ENCODE results near the gene TNFRSF18. TPM values are rescaled to one million over a fixed set of nuclear protein-coding genes. Genes with fewer than 3 reads are reported as not detected.
A peak's percentile ranks its signal among the peaks of the same experiment; 100 is the strongest.
"Not testable (repeated sequence)": the region's sequence is repeated elsewhere in the genome, so short reads cannot be mapped to it uniquely, and the experiment has no call there.

The TNFRSF18 gene, protein sequence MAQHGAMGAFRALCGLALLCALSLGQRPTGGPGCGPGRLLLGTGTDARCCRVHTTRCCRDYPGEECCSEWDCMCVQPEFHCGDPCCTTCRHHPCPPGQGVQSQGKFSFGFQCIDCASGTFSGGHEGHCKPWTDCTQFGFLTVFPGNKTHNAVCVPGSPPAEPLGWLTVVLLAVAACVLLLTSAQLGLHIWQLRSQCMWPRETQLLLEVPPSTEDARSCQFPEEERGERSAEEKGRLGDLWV
- polyA plus RNA-seq = 1 to 10 TPM; 1.9 to 4.3 TPM

DNA sequence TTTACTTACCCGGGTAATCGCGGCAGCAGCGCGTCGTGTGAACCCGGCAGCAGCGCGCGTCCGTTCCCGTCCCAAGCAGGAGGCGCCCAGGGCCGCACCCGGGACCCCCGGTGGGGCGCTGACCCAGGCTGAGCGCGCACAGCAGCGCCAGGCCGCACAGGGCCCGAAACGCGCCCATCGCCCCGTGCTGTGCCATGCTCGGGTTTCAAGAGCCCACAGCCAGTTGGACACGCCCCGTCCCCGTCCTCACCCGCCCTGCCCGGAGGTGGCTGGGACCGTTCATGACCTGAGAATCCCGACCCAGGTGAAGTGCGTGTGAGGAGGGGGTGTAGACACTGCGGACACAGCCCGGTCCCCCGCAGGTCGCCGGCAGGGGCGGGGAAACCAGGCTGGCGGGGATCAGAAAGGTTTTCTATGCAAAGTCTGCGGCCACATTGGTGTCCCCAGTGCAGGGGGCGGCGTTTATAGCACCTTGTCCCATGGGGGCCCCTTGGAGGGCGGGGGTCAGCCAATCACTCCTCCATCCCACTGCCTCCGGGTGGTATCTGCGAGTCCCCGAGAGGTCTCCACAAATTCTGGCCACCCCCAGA is at the start of gene TNFRSF18:
TSS of gene TNFRSF18 (minus strand) at position 217 of the 590 bp plus-strand sequence. CDS start at position 196, 21 bp downstream.
- WGBS, 2 donors = 2 to 4% methylated on average over 48 to 49 of the region's 49 CpGs
- Histone ChIP-seq H3K4me3 (ENCODE audit: low read depth in 1 of 2, low read length in 2 of 2) (peak within 1 kb of the TSS; percentile 26 to 29), H3K27me3 (ENCODE audit: control insufficient read depth in 1 of 2, insufficient read depth in 2 of 2, low read length in 2 of 2) (no peaks in the 10 kb centered on the region), H3K36me3 (ENCODE audit: control insufficient read depth in 2 of 2, insufficient read depth in 2 of 2, low read length in 1 of 2) (no peaks in the 10 kb centered on the region), H3K27ac (ENCODE audit: low read depth in 2 of 2, low read length in 1 of 2) (peak within 1 kb of the TSS in 1 of 2 donors; percentile 16), H3K4me1 (ENCODE audit: control insufficient read depth in 2 of 2, insufficient read depth in 2 of 2, low read length in 1 of 2) (peaks cover 10 to 11% of the 10 kb centered on the region in 2 donors), H3K9me3 (ENCODE audit: control insufficient read depth in 2 of 2, insufficient read depth in 1 of 2, low read depth in 1 of 2, low read length in 1 of 2) (no peaks in the 10 kb centered on the region)

GRCh38 chr1:1255611-1256010 is 49.2 kb upstream of the TNFRSF18 start:
- no peak overlapping the region for H3K4me3 ChIP-seq (ENCODE audit: low read depth in 1 of 2, low read length in 2 of 2)
- H3K27me3 ChIP-seq (ENCODE audit: control insufficient read depth in 1 of 2, insufficient read depth in 2 of 2, low read length in 2 of 2) = no peaks in the 10 kb centered on the region
- 85 to 90% methylated on average over 10 of the region's 10 CpGs for WGBS, 2 donors
- no peak overlapping the region for H3K27ac ChIP-seq (ENCODE audit: low read depth in 2 of 2, low read length in 1 of 2)
- H3K4me1 ChIP-seq (ENCODE audit: control insufficient read depth in 2 of 2, insufficient read depth in 2 of 2, low read length in 1 of 2) = peaks cover 0 to 8% of the 10 kb centered on the region in 2 donors
- peaks cover 3 to 43% of the 10 kb centered on the region in 2 donors for H3K36me3 ChIP-seq (ENCODE audit: control insufficient read depth in 2 of 2, insufficient read depth in 2 of 2, low read length in 1 of 2)
- no peaks in the 10 kb centered on the region for H3K9me3 ChIP-seq (ENCODE audit: control insufficient read depth in 2 of 2, insufficient read depth in 1 of 2, low read depth in 1 of 2, low read length in 1 of 2)

DNA sequence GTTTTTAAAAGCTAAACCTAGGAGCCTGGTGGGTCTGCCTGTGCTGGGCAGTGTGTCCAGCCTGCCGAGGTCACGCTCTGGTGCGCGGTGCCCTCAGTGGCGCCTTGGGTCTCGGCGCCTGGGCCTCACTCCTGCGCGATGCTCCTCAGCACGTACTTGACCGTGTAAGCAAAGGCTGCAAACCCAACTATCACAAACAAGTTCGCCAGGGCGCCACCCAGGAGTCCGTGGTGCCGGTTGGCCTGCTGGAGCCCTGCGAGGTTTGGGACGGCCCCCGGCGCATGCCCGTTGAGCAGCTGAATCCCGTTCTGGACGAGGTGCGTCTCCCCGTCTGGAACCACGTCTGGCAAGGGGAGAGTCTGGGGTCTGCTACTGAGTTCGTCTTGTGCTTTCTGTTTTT is 48.7 kb upstream of the TNFRSF18 start:
- Histone ChIP-seq H3K27me3 (ENCODE audit: control insufficient read depth in 1 of 2, insufficient read depth in 2 of 2, low read length in 2 of 2) (no peaks in the 10 kb centered on the region), H3K4me3 (ENCODE audit: low read depth in 1 of 2, low read length in 2 of 2) (no peak overlapping the region), H3K36me3 (ENCODE audit: control insufficient read depth in 2 of 2, insufficient read depth in 2 of 2, low read length in 1 of 2) (peaks cover 0 to 39% of the 10 kb centered on the region in 2 donors), H3K27ac (ENCODE audit: low read depth in 2 of 2, low read length in 1 of 2) (no peak overlapping the region), H3K4me1 (ENCODE audit: control insufficient read depth in 2 of 2, insufficient read depth in 2 of 2, low read length in 1 of 2) (peaks cover 0 to 8% of the 10 kb centered on the region in 2 donors), H3K9me3 (ENCODE audit: control insufficient read depth in 2 of 2, insufficient read depth in 1 of 2, low read depth in 1 of 2, low read length in 1 of 2) (no peaks in the 10 kb centered on the region)
- WGBS, 2 donors = 94 to 95% methylated on average over 26 of the region's 26 CpGs

- H3K27ac ChIP-seq (ENCODE audit: low read depth in 2 of 2, low read length in 1 of 2) = no peak overlapping the region
- H3K4me3 ChIP-seq (ENCODE audit: low read depth in 1 of 2, low read length in 2 of 2) = no peak overlapping the region
- H3K9me3 ChIP-seq (ENCODE audit: control insufficient read depth in 2 of 2, insufficient read depth in 1 of 2, low read depth in 1 of 2, low read length in 1 of 2) = no peaks in the 10 kb centered on the region
- H3K4me1 ChIP-seq (ENCODE audit: control insufficient read depth in 2 of 2, insufficient read depth in 2 of 2, low read length in 1 of 2) = peaks cover 0 to 8% of the 10 kb centered on the region in 2 donors
- peaks cover 0 to 39% of the 10 kb centered on the region in 2 donors for H3K36me3 ChIP-seq (ENCODE audit: control insufficient read depth in 2 of 2, insufficient read depth in 2 of 2, low read length in 1 of 2)
- WGBS, 2 donors = 87% methylated on average over 21 of the region's 21 CpGs
- no peaks in the 10 kb centered on the region for H3K27me3 ChIP-seq (ENCODE audit: control insufficient read depth in 1 of 2, insufficient read depth in 2 of 2, low read length in 2 of 2)
Observed at GRCh38 chr1:1254667-1254998, 48.2 kb upstream of the TNFRSF18 start.

GRCh38 chr1:1253972-1254666 is 47.7 kb upstream of the TNFRSF18 start:
- peaks cover 0 to 37% of the 10 kb centered on the region in 2 donors for H3K36me3 ChIP-seq (ENCODE audit: control insufficient read depth in 2 of 2, insufficient read depth in 2 of 2, low read length in 1 of 2)
- 94 to 95% methylated on average over 47 to 50 of the region's 50 CpGs for WGBS, 2 donors
- no peaks in the 10 kb centered on the region for H3K27me3 ChIP-seq (ENCODE audit: control insufficient read depth in 1 of 2, insufficient read depth in 2 of 2, low read length in 2 of 2)
- no peak overlapping the region for H3K4me3 ChIP-seq (ENCODE audit: low read depth in 1 of 2, low read length in 2 of 2)
- no peaks in the 10 kb centered on the region for H3K9me3 ChIP-seq (ENCODE audit: control insufficient read depth in 2 of 2, insufficient read depth in 1 of 2, low read depth in 1 of 2, low read length in 1 of 2)
- no peak overlapping the region for H3K27ac ChIP-seq (ENCODE audit: low read depth in 2 of 2, low read length in 1 of 2)
- peaks cover 0 to 7% of the 10 kb centered on the region in 2 donors for H3K4me1 ChIP-seq (ENCODE audit: control insufficient read depth in 2 of 2, insufficient read depth in 2 of 2, low read length in 1 of 2)

- H3K4me1 ChIP-seq (ENCODE audit: control insufficient read depth in 2 of 2, insufficient read depth in 2 of 2, low read length in 1 of 2) = peaks cover 0 to 3% of the 10 kb centered on the region in 2 donors
- 83 to 88% methylated on average over 12 of the region's 12 CpGs for WGBS, 2 donors
- H3K27ac ChIP-seq (ENCODE audit: low read depth in 2 of 2, low read length in 1 of 2) = no peak overlapping the region
- no peak overlapping the region for H3K4me3 ChIP-seq (ENCODE audit: low read depth in 1 of 2, low read length in 2 of 2)
- peaks cover 0 to 33% of the 10 kb centered on the region in 2 donors for H3K36me3 ChIP-seq (ENCODE audit: control insufficient read depth in 2 of 2, insufficient read depth in 2 of 2, low read length in 1 of 2)
- H3K27me3 ChIP-seq (ENCODE audit: control insufficient read depth in 1 of 2, insufficient read depth in 2 of 2, low read length in 2 of 2) = no peaks in the 10 kb centered on the region
- H3K9me3 ChIP-seq (ENCODE audit: control insufficient read depth in 2 of 2, insufficient read depth in 1 of 2, low read depth in 1 of 2, low read length in 1 of 2) = no peaks in the 10 kb centered on the region
Observed at GRCh38 chr1:1253314-1253713, 46.9 kb upstream of the TNFRSF18 start.

GRCh38 chr1:1250786-1251284 is 44.4 kb upstream of the TNFRSF18 start:
- no peak overlapping the region for H3K4me3 ChIP-seq (ENCODE audit: low read depth in 1 of 2, low read length in 2 of 2)
- no peak overlapping the region for H3K27ac ChIP-seq (ENCODE audit: low read depth in 2 of 2, low read length in 1 of 2)
- peaks cover 0 to 25% of the 10 kb centered on the region in 2 donors for H3K36me3 ChIP-seq (ENCODE audit: control insufficient read depth in 2 of 2, insufficient read depth in 2 of 2, low read length in 1 of 2)
- 61 to 62% methylated on average over 15 to 16 of the region's 16 CpGs for WGBS, 2 donors
- no peaks in the 10 kb centered on the region for H3K9me3 ChIP-seq (ENCODE audit: control insufficient read depth in 2 of 2, insufficient read depth in 1 of 2, low read depth in 1 of 2, low read length in 1 of 2)
- H3K27me3 ChIP-seq (ENCODE audit: control insufficient read depth in 1 of 2, insufficient read depth in 2 of 2, low read length in 2 of 2) = peaks cover 0 to under 1% of the 10 kb centered on the region in 2 donors
- peaks cover 2 to 5% of the 10 kb centered on the region in 2 donors for H3K4me1 ChIP-seq (ENCODE audit: control insufficient read depth in 2 of 2, insufficient read depth in 2 of 2, low read length in 1 of 2)

DNA sequence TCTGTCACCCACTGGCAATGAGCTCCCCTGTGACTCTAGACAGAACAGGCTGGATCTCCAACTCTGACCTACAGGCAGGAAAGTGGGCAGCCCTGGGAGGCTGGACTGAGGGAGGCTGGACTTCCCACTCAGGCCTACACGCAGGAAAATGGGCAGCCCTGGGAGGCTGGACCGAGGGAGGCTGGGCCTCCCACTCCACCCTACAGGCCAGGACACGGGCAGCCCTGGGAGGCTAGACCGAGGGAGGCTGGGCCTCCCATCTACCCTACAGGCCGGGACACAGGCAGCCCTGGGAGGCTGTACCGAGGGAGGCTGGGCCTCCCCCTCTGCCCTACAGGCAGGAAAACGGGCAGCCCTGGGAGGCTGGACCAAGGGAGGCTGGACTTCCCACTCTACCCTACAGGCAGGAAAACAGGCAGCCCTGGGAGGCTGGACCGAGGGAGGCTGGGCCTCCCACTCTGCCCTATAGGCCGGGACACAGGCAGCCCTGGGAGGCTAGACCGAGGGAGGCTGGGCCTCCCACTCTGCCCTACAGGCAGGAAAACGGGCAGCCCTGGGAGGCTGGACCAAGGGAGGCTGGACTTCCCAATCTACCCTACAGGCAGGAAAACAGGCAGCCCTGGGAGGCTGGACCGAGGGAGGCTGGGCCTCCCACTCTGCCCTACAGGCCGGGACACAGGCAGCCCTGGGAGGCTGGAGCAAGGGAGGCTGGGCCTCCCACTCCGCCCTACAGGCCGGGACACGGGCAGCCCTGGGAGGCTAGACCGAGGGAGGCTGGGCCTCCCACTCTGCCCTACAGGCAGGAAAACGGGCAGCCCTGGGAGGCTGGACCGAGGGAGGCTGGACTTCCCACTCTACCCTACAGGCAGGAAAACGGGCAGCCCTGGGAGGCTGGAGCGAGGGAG is 41.9 kb upstream of the TNFRSF18 start:
- H3K27ac ChIP-seq (ENCODE audit: low read depth in 2 of 2, low read length in 1 of 2); H3K27me3 ChIP-seq (ENCODE audit: control insufficient read depth in 1 of 2, insufficient read depth in 2 of 2, low read length in 2 of 2); H3K36me3 ChIP-seq (ENCODE audit: control insufficient read depth in 2 of 2, insufficient read depth in 2 of 2, low read length in 1 of 2); H3K9me3 ChIP-seq (ENCODE audit: control insufficient read depth in 2 of 2, insufficient read depth in 1 of 2, low read depth in 1 of 2, low read length in 1 of 2); H3K4me3 ChIP-seq (ENCODE audit: low read depth in 1 of 2, low read length in 2 of 2); H3K4me1 ChIP-seq (ENCODE audit: control insufficient read depth in 2 of 2, insufficient read depth in 2 of 2, low read length in 1 of 2): not testable (repeated sequence)
- 88 to 90% methylated on average over 21 of the region's 21 CpGs for WGBS, 2 donors

GRCh38 chr1:1247341-1247913 is 41.0 kb upstream of the TNFRSF18 start:
- Histone ChIP-seq H3K27me3 (ENCODE audit: control insufficient read depth in 1 of 2, insufficient read depth in 2 of 2, low read length in 2 of 2) (peaks cover 0 to 6% of the 10 kb centered on the region in 2 donors), H3K4me1 (ENCODE audit: control insufficient read depth in 2 of 2, insufficient read depth in 2 of 2, low read length in 1 of 2) (peaks cover 2 to 5% of the 10 kb centered on the region in 2 donors), H3K36me3 (ENCODE audit: control insufficient read depth in 2 of 2, insufficient read depth in 2 of 2, low read length in 1 of 2) (no peaks in the 10 kb centered on the region), H3K9me3 (ENCODE audit: control insufficient read depth in 2 of 2, insufficient read depth in 1 of 2, low read depth in 1 of 2, low read length in 1 of 2) (no peaks in the 10 kb centered on the region), H3K4me3 (ENCODE audit: low read depth in 1 of 2, low read length in 2 of 2) (no peak overlapping the region), H3K27ac (ENCODE audit: low read depth in 2 of 2, low read length in 1 of 2) (no peak overlapping the region)
- 59 to 65% methylated on average over 23 to 25 of the region's 25 CpGs for WGBS, 2 donors

Data from esophagus (tissue), 2 donors.